ENCODE results near the gene ARMCX5. TPM values are rescaled to one million over a fixed set of nuclear protein-coding genes. Genes with fewer than 3 reads are reported as not detected.

Gene ARMCX5
- total RNA-seq, 1 experiment from 2014 or later: 13.5 TPM

DNA sequence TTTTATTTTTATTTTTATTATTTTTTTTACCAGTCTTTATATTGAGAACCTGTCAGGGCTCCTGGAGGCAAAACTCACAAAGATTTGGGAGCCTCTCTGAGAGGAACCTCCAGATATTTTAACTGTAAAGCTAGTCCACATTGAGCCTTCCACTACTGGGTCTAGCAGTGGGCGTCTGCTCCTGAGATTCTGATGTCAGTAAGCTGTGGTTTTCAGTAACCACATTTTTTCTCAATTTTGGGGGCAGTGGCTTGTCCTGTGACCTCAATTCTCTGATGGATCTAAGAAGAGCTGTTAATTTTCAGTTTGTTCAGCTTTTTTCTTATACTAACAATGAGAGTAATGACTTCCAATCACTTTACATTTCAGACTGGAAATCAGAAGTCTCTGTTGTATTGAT is 28.3 kb downstream of the ARMCX5 start (continued):
- no peak for TF ChIP-seq GTF2I (CRISPR knock-in tag; conservative IDR thresholded peaks at IDR 0.05)
- TF ChIP-seq KAT7 (CRISPR knock-in tag; IDR thresholded peaks at IDR 0.05; ENCODE audit: borderline replicate concordance): no peak
- no peak for TF ChIP-seq MLX (CRISPR knock-in tag; IDR thresholded peaks at IDR 0.05)
- TF ChIP-seq TCF7 (CRISPR knock-in tag; IDR thresholded peaks at IDR 0.05; ENCODE audit: low read depth): no peak
- TF ChIP-seq, protein P1, sequence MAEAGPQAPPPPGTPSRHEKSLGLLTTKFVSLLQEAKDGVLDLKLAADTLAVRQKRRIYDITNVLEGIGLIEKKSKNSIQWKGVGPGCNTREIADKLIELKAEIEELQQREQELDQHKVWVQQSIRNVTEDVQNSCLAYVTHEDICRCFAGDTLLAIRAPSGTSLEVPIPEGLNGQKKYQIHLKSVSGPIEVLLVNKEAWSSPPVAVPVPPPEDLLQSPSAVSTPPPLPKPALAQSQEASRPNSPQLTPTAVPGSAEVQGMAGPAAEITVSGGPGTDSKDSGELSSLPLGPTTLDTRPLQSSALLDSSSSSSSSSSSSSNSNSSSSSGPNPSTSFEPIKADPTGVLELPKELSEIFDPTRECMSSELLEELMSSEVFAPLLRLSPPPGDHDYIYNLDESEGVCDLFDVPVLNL (CRISPR knock-in tag; IDR thresholded peaks at IDR 0.05; ENCODE audit: borderline replicate concordance, low read depth): no peak
- TF ChIP-seq CDX4 (CRISPR knock-in tag; IDR thresholded peaks at IDR 0.05; ENCODE audit: borderline replicate concordance): no peak
- TF ChIP-seq CREM (CRISPR knock-in tag; IDR thresholded peaks at IDR 0.05): no peak

DNA sequence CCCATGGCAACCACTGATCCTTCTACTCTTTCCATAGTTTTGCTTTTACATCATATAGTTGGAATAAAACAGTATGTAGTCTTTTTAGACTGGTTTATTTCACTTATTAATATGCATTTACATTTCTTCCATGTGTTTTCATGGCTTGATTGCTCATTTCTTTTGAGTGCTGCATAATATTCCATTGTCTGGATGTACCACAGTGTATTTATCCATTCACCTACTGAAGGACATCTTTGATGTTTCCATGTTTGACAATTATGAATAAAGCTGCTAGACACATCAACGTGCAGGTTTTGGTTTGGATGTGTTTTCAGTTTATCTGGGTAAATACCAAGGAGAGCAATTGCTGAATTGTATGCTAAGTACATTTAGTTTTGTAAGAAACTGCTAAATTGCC is 38.2 kb downstream of the ARMCX5 start:
- peaks cover 14% of the 10 kb centered on the region for H3K36me3 Mint-ChIP-seq
- no peak for DNase-seq (ENCODE audit: low spot score)
- H3K9me3 Mint-ChIP-seq: peaks cover 17% of the 10 kb centered on the region
- no peak overlapping the region for H3K4me3 Mint-ChIP-seq
- H3K4me1 Mint-ChIP-seq: no peaks in the 10 kb centered on the region
- no peak for ATAC-seq
- POLR2A ChIA-PET: no interaction called here
- H3K27ac Mint-ChIP-seq: no peak overlapping the region
- CTCF ChIA-PET: no interaction called here
- H3K27me3 Mint-ChIP-seq (ENCODE audit: low read depth): no peaks in the 10 kb centered on the region
- TF ChIP-seq SMAD4 (CRISPR knock-in tag; IDR thresholded peaks at IDR 0.05) (no peak), USF2 (CRISPR knock-in tag; IDR thresholded peaks at IDR 0.05) (no peak), RELA (CRISPR knock-in tag; IDR thresholded peaks at IDR 0.05; ENCODE audit: borderline replicate concordance) (no peak), CREB1 (CRISPR knock-in tag; IDR thresholded peaks at IDR 0.05) (no peak), MLX (CRISPR knock-in tag; IDR thresholded peaks at IDR 0.05) (no peak), FOXP1 (CRISPR knock-in tag; IDR thresholded peaks at IDR 0.05; ENCODE audit: borderline replicate concordance) (no peak), ZNF281 (CRISPR knock-in tag; IDR thresholded peaks at IDR 0.05) (no peak)
- TF ChIP-seq, protein P2, sequence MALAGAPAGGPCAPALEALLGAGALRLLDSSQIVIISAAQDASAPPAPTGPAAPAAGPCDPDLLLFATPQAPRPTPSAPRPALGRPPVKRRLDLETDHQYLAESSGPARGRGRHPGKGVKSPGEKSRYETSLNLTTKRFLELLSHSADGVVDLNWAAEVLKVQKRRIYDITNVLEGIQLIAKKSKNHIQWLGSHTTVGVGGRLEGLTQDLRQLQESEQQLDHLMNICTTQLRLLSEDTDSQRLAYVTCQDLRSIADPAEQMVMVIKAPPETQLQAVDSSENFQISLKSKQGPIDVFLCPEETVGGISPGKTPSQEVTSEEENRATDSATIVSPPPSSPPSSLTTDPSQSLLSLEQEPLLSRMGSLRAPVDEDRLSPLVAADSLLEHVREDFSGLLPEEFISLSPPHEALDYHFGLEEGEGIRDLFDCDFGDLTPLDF (CRISPR knock-in tag; IDR thresholded peaks at IDR 0.05): no peak
- TF ChIP-seq, protein P3, sequence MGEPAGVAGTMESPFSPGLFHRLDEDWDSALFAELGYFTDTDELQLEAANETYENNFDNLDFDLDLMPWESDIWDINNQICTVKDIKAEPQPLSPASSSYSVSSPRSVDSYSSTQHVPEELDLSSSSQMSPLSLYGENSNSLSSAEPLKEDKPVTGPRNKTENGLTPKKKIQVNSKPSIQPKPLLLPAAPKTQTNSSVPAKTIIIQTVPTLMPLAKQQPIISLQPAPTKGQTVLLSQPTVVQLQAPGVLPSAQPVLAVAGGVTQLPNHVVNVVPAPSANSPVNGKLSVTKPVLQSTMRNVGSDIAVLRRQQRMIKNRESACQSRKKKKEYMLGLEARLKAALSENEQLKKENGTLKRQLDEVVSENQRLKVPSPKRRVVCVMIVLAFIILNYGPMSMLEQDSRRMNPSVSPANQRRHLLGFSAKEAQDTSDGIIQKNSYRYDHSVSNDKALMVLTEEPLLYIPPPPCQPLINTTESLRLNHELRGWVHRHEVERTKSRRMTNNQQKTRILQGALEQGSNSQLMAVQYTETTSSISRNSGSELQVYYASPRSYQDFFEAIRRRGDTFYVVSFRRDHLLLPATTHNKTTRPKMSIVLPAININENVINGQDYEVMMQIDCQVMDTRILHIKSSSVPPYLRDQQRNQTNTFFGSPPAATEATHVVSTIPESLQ (CRISPR knock-in tag; IDR thresholded peaks at IDR 0.05): no peak
- TF ChIP-seq, protein P4, sequence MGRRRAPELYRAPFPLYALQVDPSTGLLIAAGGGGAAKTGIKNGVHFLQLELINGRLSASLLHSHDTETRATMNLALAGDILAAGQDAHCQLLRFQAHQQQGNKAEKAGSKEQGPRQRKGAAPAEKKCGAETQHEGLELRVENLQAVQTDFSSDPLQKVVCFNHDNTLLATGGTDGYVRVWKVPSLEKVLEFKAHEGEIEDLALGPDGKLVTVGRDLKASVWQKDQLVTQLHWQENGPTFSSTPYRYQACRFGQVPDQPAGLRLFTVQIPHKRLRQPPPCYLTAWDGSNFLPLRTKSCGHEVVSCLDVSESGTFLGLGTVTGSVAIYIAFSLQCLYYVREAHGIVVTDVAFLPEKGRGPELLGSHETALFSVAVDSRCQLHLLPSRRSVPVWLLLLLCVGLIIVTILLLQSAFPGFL (CRISPR knock-in tag; IDR thresholded peaks at IDR 0.05; ENCODE audit: borderline replicate concordance): no peak
- TF ChIP-seq, protein P5, sequence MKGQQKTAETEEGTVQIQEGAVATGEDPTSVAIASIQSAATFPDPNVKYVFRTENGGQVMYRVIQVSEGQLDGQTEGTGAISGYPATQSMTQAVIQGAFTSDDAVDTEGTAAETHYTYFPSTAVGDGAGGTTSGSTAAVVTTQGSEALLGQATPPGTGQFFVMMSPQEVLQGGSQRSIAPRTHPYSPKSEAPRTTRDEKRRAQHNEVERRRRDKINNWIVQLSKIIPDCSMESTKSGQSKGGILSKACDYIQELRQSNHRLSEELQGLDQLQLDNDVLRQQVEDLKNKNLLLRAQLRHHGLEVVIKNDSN (CRISPR knock-in tag; IDR thresholded peaks at IDR 0.05): no peak
- TF ChIP-seq, protein P6, sequence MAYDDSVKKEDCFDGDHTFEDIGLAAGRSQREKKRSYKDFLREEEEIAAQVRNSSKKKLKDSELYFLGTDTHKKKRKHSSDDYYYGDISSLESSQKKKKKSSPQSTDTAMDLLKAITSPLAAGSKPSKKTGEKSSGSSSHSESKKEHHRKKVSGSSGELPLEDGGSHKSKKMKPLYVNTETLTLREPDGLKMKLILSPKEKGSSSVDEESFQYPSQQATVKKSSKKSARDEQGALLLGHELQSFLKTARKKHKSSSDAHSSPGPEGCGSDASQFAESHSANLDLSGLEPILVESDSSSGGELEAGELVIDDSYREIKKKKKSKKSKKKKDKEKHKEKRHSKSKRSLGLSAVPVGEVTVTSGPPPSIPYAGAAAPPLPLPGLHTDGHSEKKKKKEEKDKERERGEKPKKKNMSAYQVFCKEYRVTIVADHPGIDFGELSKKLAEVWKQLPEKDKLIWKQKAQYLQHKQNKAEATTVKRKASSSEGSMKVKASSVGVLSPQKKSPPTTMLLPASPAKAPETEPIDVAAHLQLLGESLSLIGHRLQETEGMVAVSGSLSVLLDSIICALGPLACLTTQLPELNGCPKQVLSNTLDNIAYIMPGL (CRISPR knock-in tag; IDR thresholded peaks at IDR 0.05): no peak
- TF ChIP-seq, protein P1 (CRISPR knock-in tag; IDR thresholded peaks at IDR 0.05; ENCODE audit: borderline replicate concordance, low read depth): no peak
